ENCODE data around the gene DISC1.

Gene DISC1

GRCh38 chr1:231921646-231922345 is 295.2 kb downstream of the DISC1 start:
- DNase-seq (ENCODE audit: low read depth in 1 of 2, low spot score in 1 of 2) = no peak

GRCh38 chr1:231923491-231924041 is 297.0 kb downstream of the DISC1 start:
- no peak for DNase-seq (ENCODE audit: low read depth in 1 of 2, low spot score in 1 of 2)

- DNase-seq (ENCODE audit: low read depth in 1 of 2, low spot score in 1 of 2) = no peak
Measured at GRCh38 chr1:231924180-231924579, 297.6 kb downstream of the DISC1 start.

- no peak for DNase-seq (ENCODE audit: low read depth in 1 of 2, low spot score in 1 of 2)
Measured at GRCh38 chr1:231925864-231926263, 299.3 kb downstream of the DISC1 start.

- no peak for DNase-seq (ENCODE audit: low read depth in 1 of 2, low spot score in 1 of 2)
Measured at GRCh38 chr1:231926340-231926739, 299.8 kb downstream of the DISC1 start.

- DNase-seq (ENCODE audit: low read depth in 1 of 2, low spot score in 1 of 2) = no peak
Measured at GRCh38 chr1:231926933-231927332, 300.3 kb downstream of the DISC1 start.

GRCh38 chr1:231927431-231927830 is 300.8 kb downstream of the DISC1 start:
- DNase-seq (ENCODE audit: low read depth in 1 of 2, low spot score in 1 of 2) = no peak

- no peak for DNase-seq (ENCODE audit: low read depth in 1 of 2, low spot score in 1 of 2)
Measured at GRCh38 chr1:231929311-231929710, 302.7 kb downstream of the DISC1 start.

GRCh38 chr1:231930257-231930947 is 303.8 kb downstream of the DISC1 start:
- DNase-seq (ENCODE audit: low read depth in 1 of 2, low spot score in 1 of 2) = no peak

GRCh38 chr1:231931146-231931545 is 304.6 kb downstream of the DISC1 start:
- DNase-seq (ENCODE audit: low read depth in 1 of 2, low spot score in 1 of 2) = no peak

- DNase-seq (ENCODE audit: low read depth in 1 of 2, low spot score in 1 of 2) = no peak
Measured at GRCh38 chr1:231931846-231932454, 305.4 kb downstream of the DISC1 start.

- no peak for DNase-seq (ENCODE audit: low read depth in 1 of 2, low spot score in 1 of 2)
Measured at GRCh38 chr1:231933711-231934626, 307.4 kb downstream of the DISC1 start.

- no peak for DNase-seq (ENCODE audit: low read depth in 1 of 2, low spot score in 1 of 2)
Measured at GRCh38 chr1:231934797-231935196, 308.2 kb downstream of the DISC1 start.

GRCh38 chr1:231935856-231936255 is 309.3 kb downstream of the DISC1 start:
- no peak for DNase-seq (ENCODE audit: low read depth in 1 of 2, low spot score in 1 of 2)

- DNase-seq (ENCODE audit: low read depth in 1 of 2, low spot score in 1 of 2) = no peak
Measured at GRCh38 chr1:231936983-231937775, 310.6 kb downstream of the DISC1 start.

- DNase-seq (ENCODE audit: low read depth in 1 of 2, low spot score in 1 of 2) = no peak
Measured at GRCh38 chr1:231938211-231938610, 311.6 kb downstream of the DISC1 start.

GRCh38 chr1:231938711-231939110 is 312.1 kb downstream of the DISC1 start:
- DNase-seq (ENCODE audit: low read depth in 1 of 2, low spot score in 1 of 2) = no peak

- no peak for DNase-seq (ENCODE audit: low read depth in 1 of 2, low spot score in 1 of 2)
Measured at GRCh38 chr1:231939118-231939517, 312.5 kb downstream of the DISC1 start.

GRCh38 chr1:231940116-231940515 is 313.5 kb downstream of the DISC1 start:
- no peak for DNase-seq (ENCODE audit: low read depth in 1 of 2, low spot score in 1 of 2)

GRCh38 chr1:231940701-231941100 is 314.1 kb downstream of the DISC1 start:
- no peak for DNase-seq (ENCODE audit: low read depth in 1 of 2, low spot score in 1 of 2)

All from activated T-helper 1 cell treated with anti-CD3 and anti-CD28 coated beads, Interleukin-2, amount 50 U/mL, for 16 hours (primary cell).